AG09309 (cell line): ENCODE measurements around the gene METTL15.

Source experiments
- DNase-seq: peaks from one replicate; pipeline ENCODE4 v3.0.0-alpha.2; 2010; ENCODE audit warnings: low read depth
- H3K4me3 ChIP-seq: 2 replicates; pipeline ENCODE4 v1.5.1; 2011; ENCODE audit warnings: mild to moderate bottlenecking, low read depth, low read length, moderate library complexity; ENCODE audit not compliant: control insufficient read depth
- CTCF ChIP-seq: IDR thresholded peaks from 2 replicates; pipeline ENCODE4 v1.5.1; 2011; ENCODE audit warnings: mild to moderate bottlenecking, low read depth, low read length, inconsistent platforms; ENCODE audit not compliant: insufficient read depth, control insufficient read depth; ENCODE audit errors: missing control alignments

Gene METTL15

GRCh38 chr11:28337701-28338100 is 229.5 kb downstream of the METTL15 start:
- no peak for DNase-seq
- no peak for TF ChIP-seq CTCF
- no peak overlapping the region for H3K4me3 ChIP-seq

- TF ChIP-seq CTCF: no peak
- H3K4me3 ChIP-seq: no peak overlapping the region
- DNase-seq: no peak
These were observed 230.2 kb downstream of the METTL15 start for GRCh38 chr11:28338371-28338770.

- TF ChIP-seq CTCF: no peak
- H3K4me3 ChIP-seq: no peak overlapping the region
- DNase-seq: no peak
These were observed 231.3 kb downstream of the METTL15 start for GRCh38 chr11:28339488-28339887.

- TF ChIP-seq CTCF: no peak
- DNase-seq: no peak
- H3K4me3 ChIP-seq: no peak overlapping the region
These were observed 234.5 kb downstream of the METTL15 start for GRCh38 chr11:28342716-28343115.

GRCh38 chr11:28343304-28344233 is 235.4 kb downstream of the METTL15 start:
- no peak overlapping the region for H3K4me3 ChIP-seq
- DNase-seq: peak; percentile 48
- no peak for TF ChIP-seq CTCF

GRCh38 chr11:28346209-28346608 is 238.0 kb downstream of the METTL15 start:
- no peak for TF ChIP-seq CTCF
- DNase-seq: no peak
- H3K4me3 ChIP-seq: no peak overlapping the region
